Measurements from ENCODE around the gene SLC13A3.

The SLC13A3 gene

DNA sequence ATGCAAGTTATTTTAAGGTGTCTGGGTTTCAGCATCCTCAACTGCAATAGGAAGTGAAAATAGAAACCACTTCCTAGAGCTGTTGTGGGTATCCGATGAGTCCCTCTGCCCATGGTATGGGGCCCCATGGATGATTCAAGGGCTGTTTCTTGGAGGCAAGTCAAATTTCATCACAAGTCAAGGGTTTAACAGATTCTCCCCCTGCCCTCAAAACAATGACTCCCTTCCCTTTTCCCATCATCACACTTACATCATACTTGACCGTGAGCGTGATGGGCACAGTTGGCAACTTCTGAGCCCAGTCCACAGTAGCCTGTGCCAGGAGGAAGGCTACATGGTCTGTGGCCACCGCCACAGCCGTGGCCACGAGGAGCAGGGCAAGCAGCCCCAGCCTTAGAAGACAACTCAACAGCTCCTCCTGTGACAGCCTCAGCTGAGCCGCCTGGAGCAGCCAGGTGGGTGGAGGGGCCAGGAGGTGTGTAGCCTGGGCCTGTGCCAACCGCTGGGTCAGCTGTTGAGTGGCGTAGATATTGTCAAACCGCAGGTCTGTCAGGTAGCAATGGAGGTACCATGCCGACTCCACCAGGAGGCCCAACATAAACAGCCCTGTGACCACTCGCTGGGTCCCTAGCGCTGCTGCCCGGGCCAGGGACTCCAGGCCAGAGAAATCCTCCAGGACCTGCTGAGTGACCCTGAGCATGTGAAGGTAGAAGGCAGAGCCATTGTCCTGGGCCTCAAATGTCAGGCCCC, 106.0 kb downstream of the SLC13A3 start:
- no peak for DNase-seq (ENCODE audit: low spot score)
- TF ChIP-seq, protein P1, sequence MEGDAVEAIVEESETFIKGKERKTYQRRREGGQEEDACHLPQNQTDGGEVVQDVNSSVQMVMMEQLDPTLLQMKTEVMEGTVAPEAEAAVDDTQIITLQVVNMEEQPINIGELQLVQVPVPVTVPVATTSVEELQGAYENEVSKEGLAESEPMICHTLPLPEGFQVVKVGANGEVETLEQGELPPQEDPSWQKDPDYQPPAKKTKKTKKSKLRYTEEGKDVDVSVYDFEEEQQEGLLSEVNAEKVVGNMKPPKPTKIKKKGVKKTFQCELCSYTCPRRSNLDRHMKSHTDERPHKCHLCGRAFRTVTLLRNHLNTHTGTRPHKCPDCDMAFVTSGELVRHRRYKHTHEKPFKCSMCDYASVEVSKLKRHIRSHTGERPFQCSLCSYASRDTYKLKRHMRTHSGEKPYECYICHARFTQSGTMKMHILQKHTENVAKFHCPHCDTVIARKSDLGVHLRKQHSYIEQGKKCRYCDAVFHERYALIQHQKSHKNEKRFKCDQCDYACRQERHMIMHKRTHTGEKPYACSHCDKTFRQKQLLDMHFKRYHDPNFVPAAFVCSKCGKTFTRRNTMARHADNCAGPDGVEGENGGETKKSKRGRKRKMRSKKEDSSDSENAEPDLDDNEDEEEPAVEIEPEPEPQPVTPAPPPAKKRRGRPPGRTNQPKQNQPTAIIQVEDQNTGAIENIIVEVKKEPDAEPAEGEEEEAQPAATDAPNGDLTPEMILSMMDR (IDR thresholded peaks at IDR 0.05; ENCODE audit: extremely low read depth, insufficient read depth, missing control alignments) = no peak
- in situ Hi-C loops (cut with MboI; ENCODE audit: low pct_unique_long_range_greater_than_20kb, low sequenced_read_pairs, unreplicated experiment) = no loop called here

DNA sequence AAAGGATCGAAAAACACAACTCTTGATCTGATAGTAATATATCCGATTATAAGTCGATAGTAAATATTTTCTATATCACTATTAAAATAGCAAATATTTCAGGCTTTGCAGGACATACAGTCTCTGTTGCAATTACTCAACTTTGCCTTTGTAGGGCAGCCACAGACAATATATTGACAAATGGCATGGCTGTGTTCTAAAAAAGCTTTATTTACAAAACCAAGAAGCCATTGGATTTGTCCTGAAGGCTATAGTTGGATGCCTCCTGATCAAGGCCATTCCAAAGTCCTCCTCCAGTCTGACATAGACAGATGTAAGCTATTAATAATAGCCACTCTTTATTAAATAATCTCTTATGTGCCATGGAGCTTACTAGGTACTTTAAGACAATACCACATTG, 106.7 kb downstream of the SLC13A3 start:
- DNase-seq (ENCODE audit: low spot score) = no peak
- in situ Hi-C loops (cut with MboI; ENCODE audit: low pct_unique_long_range_greater_than_20kb, low sequenced_read_pairs, unreplicated experiment) = no loop called here
- TF ChIP-seq, protein P1 (IDR thresholded peaks at IDR 0.05; ENCODE audit: extremely low read depth, insufficient read depth, missing control alignments) = peak; percentile 53

DNA sequence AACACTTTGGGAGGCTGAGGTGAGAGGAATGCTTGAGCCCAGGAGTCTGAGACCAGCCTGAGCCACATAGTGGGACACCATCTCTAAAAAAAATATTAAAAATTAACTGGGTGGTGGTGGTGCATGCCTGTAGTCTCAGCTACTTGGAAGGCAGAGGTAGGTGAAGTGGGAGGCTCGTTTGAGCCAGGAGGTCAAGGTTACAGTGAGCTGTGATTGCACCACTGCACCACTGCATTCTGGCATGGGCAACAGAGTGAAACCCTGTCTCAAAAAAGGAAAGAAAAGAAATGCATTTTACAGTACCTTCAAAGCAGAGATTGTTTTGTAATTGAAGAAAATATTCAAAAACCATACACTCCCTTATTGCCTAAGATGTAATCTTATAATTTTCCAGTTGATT, 107.3 kb downstream of the SLC13A3 start:
- in situ Hi-C loops (cut with MboI; ENCODE audit: low pct_unique_long_range_greater_than_20kb, low sequenced_read_pairs, unreplicated experiment) = no loop called here
- TF ChIP-seq, protein P1 (IDR thresholded peaks at IDR 0.05; ENCODE audit: extremely low read depth, insufficient read depth, missing control alignments) = no peak
- no peak for DNase-seq (ENCODE audit: low spot score)

DNA sequence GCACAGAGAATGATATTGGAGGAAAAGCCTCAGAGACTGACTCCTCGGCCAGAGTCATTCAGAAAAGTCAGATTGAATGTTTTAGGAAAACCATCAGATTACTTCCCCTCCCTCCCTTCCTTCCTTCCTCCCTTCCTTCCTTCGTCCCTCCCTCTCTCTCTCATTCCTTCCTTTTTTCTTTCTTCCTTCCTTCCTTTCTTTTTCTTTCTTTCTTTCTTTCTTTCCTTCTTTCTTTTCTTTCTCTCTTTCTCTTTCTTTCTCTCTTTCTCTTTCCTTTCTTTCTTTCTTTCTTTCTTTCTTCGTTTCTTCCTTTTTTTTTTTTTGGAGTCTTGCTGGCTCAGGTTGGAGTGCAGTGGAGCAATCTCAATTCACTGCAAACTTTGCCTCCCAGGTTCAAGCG, 108.2 kb downstream of the SLC13A3 start:
- no peak for DNase-seq (ENCODE audit: low spot score)
- in situ Hi-C loops (cut with MboI; ENCODE audit: low pct_unique_long_range_greater_than_20kb, low sequenced_read_pairs, unreplicated experiment) = no loop called here
- TF ChIP-seq, protein P1 (IDR thresholded peaks at IDR 0.05; ENCODE audit: extremely low read depth, insufficient read depth, missing control alignments) = no peak

DNA sequence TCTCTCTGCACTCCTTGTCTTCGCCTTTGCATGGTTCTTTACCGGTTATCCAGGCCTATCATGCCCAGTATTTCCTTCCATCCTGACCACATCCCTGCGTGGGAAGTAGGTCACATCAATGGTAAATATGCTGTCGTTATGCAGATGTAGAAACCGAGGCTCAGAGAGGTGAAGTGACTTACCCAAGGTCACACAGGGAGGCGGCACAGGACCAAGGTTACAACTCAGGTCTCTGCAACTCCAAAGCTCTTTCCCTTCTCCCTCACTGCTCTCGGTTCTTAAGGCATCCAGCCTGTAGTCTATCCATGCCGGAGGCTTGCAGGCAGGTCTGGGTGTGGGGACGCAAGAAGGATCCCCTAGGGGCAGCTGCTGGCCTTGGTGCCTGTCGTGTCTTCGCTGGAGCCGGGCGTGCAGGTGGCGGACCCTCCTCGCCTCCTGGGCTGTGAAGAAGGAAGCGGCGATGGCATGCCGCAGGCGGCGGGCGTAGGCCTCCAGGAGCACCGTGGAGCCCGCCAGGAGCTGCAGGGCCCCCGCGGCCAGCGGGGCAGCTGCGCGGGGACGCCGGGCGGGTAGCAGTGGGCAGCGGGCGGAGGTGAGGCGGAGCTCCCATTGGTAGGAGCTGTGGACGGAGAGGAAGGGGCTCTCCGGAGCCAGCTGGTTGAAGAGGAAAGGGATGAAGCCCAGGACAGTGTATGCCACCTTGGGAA, 109.9 kb downstream of the SLC13A3 start:
- in situ Hi-C loops (cut with MboI; ENCODE audit: low pct_unique_long_range_greater_than_20kb, low sequenced_read_pairs, unreplicated experiment) = no loop called here
- TF ChIP-seq, protein P1 (IDR thresholded peaks at IDR 0.05; ENCODE audit: extremely low read depth, insufficient read depth, missing control alignments) = no peak
- no peak for DNase-seq (ENCODE audit: low spot score)

DNA sequence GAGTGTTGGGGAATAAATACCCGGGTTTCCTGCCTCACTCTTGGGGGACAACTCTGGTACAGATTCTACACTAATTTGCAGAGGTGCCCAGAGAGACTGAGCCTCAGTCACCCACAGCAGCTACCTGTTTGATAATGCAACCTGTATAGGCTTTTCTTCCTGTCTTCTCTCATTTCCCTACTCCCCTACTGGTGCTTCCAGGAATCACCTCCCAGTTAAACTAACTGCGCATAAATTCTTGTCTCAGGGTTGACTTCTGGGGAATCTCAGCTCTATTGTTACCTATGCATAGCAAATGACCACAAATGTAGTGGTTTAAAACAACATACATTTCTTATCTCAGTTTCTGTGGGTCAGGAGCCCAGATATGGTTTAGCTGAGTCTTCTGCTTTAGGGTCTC, 112.1 kb downstream of the SLC13A3 start:
- no peak for DNase-seq (ENCODE audit: low spot score)
- TF ChIP-seq, protein P1 (IDR thresholded peaks at IDR 0.05; ENCODE audit: extremely low read depth, insufficient read depth, missing control alignments) = no peak
- in situ Hi-C loops (cut with MboI; ENCODE audit: low pct_unique_long_range_greater_than_20kb, low sequenced_read_pairs, unreplicated experiment) = no loop called here

Data from GM13977 (cell line).